Measurements from ENCODE around the gene AGBL1. TPM values are rescaled to one million over a fixed set of nuclear protein-coding genes. Genes with fewer than 3 reads are reported as not detected.

Gene AGBL1
- total RNA-seq, 8 experiments from 2014 or later: 0.05 to 0.38 (median 0.24) TPM; not detected in 1

- Histone ChIP-seq H3K27ac (no peak overlapping the region), H3K4me1 (replicated peaks in 1 of 2) (peaks cover 10 to 15% of the 10 kb centered on the region in 2 donors), H3K4me3 (no peak overlapping the region)
- 0 to 100% (median 50%) methylated on average over 1 to 3 of the region's 3 CpGs; no CpG with 5 or more reads in 2 of the 10 experiments for WGBS, 10 experiments
- in situ Hi-C loops (cut with MboI; ENCODE audit: low pct_unique_long_range_greater_than_20kb in 2 of 9, low sequenced_read_pairs in 9 of 9, unreplicated experiment in 9 of 9): no loop called here
- ATAC-seq (replicated peaks in 6 of 8): no peak
These were observed 675.2 kb downstream of the AGBL1 start for GRCh38 chr15:86754846-86755245.

DNA sequence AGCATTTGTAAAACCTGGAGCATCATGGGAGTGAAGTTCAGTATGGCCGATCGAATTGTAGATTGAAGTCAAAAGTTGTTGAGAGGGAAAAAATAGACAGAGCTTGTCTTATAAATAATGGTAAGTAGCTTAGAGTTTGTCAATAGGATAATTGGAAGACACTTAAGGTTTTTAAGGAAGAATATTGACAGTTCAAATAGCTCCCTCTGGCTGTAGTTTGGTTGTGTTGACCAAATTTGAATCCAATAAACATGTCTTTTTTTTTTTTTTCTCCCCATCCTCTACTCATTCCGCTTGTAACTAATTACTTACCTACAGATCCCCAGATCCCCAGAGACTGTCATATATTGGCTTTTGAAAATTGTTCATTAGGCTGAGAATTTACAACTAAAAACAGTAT lies 677.0 kb downstream of the AGBL1 start:
- no peak for ATAC-seq (replicated peaks in 6 of 8)
- peaks cover 23 to 25% of the 10 kb centered on the region in 2 donors for H3K4me1 ChIP-seq (replicated peaks in 1 of 2)
- 8 to 95% (median 81%) methylated on average over 1 to 3 of the region's 3 CpGs for WGBS, 10 experiments
- in situ Hi-C loops (cut with MboI; ENCODE audit: low pct_unique_long_range_greater_than_20kb in 2 of 9, low sequenced_read_pairs in 9 of 9, unreplicated experiment in 9 of 9): no loop called here
- no peak overlapping the region for H3K27ac ChIP-seq
- H3K4me3 ChIP-seq: no peak overlapping the region

GRCh38 chr15:86759800-86760523 lies 680.3 kb downstream of the AGBL1 start:
- Histone ChIP-seq H3K4me1 (replicated peaks in 1 of 2) (peaks cover 19 to 25% of the 10 kb centered on the region in 2 donors), H3K27ac (no peak overlapping the region), H3K4me3 (no peak overlapping the region)
- peak in 5 of 8 experiments; percentile 87 to 93 (median 90) for ATAC-seq (replicated peaks in 6 of 8)
- 0 to 63% (median 6%) methylated on average over 1 to 5 of the region's 5 CpGs; no CpG with 5 or more reads in 1 of the 10 experiments for WGBS, 10 experiments
- in situ Hi-C loops (cut with MboI; ENCODE audit: low pct_unique_long_range_greater_than_20kb in 2 of 9, low sequenced_read_pairs in 9 of 9, unreplicated experiment in 9 of 9): no loop called here

GRCh38 chr15:86762874-86763273 lies 683.2 kb downstream of the AGBL1 start:
- in situ Hi-C loops (cut with MboI; ENCODE audit: low pct_unique_long_range_greater_than_20kb in 2 of 9, low sequenced_read_pairs in 9 of 9, unreplicated experiment in 9 of 9): no loop called here
- no peak for ATAC-seq (replicated peaks in 6 of 8)
- Histone ChIP-seq H3K4me1 (replicated peaks in 1 of 2) (peaks cover 30 to 39% of the 10 kb centered on the region in 2 donors), H3K27ac (no peak overlapping the region), H3K4me3 (no peak overlapping the region)
- 0 to 100% (median 60%) methylated on average over 1 to 2 of the region's 2 CpGs; no CpG with 5 or more reads in 5 of the 10 experiments for WGBS, 10 experiments

DNA sequence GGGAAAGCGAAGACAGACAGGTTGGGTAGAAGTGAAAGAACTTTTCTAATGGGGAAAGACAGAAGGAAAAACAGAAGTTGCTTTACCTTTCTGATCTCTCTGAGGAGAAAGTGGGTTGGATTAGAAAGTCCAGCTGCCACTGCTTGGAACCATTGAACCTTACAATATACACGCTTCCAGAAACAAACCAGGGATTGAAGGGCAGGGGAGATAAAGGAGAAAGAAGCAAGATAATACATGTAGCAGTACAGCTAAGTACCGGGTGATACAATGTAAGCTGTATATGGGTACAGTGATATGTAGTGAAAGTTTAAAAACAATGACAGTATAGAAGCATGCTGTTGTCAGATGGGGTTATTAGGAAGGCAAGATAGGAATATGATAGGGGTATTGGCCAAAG lies 684.4 kb downstream of the AGBL1 start:
- peaks cover 35 to 45% of the 10 kb centered on the region in 2 donors for H3K4me1 ChIP-seq (replicated peaks in 1 of 2)
- no peak for ATAC-seq (replicated peaks in 6 of 8)
- 0 to 100% (median 83%) methylated on average over 1 to 3 of the region's 3 CpGs for WGBS, 10 experiments
- in situ Hi-C loops (cut with MboI; ENCODE audit: low pct_unique_long_range_greater_than_20kb in 2 of 9, low sequenced_read_pairs in 9 of 9, unreplicated experiment in 9 of 9): no loop called here
- no peak overlapping the region for H3K4me3 ChIP-seq
- H3K27ac ChIP-seq: no peak overlapping the region

- ATAC-seq (replicated peaks in 6 of 8): peak in 1 of 8 experiments; percentile 27
- Histone ChIP-seq H3K4me1 (replicated peaks in 1 of 2) (peaks cover 25 to 36% of the 10 kb centered on the region in 2 donors), H3K27ac (no peak overlapping the region), H3K4me3 (no peak overlapping the region)
- 0 to 77% (median 29%) methylated on average over 1 to 5 of the region's 5 CpGs; no CpG with 5 or more reads in 2 of the 10 experiments for WGBS, 10 experiments
- in situ Hi-C loops (cut with MboI; ENCODE audit: low pct_unique_long_range_greater_than_20kb in 2 of 9, low sequenced_read_pairs in 9 of 9, unreplicated experiment in 9 of 9): no loop called here
These were observed 685.6 kb downstream of the AGBL1 start for GRCh38 chr15:86765281-86765680.

GRCh38 chr15:86772369-86773059 lies 692.8 kb downstream of the AGBL1 start:
- peak in 1 of 8 experiments; percentile 31 for ATAC-seq (replicated peaks in 6 of 8)
- Histone ChIP-seq H3K4me1 (replicated peaks in 1 of 2) (peaks cover 17 to 33% of the 10 kb centered on the region in 2 donors), H3K4me3 (no peak overlapping the region), H3K27ac (no peak overlapping the region)
- 0 to 100% (median 86%) methylated on average over 1 to 3 of the region's 3 CpGs; no CpG with 5 or more reads in 1 of the 10 experiments for WGBS, 10 experiments
- in situ Hi-C loops (cut with MboI; ENCODE audit: low pct_unique_long_range_greater_than_20kb in 2 of 9, low sequenced_read_pairs in 9 of 9, unreplicated experiment in 9 of 9): no loop called here

DNA sequence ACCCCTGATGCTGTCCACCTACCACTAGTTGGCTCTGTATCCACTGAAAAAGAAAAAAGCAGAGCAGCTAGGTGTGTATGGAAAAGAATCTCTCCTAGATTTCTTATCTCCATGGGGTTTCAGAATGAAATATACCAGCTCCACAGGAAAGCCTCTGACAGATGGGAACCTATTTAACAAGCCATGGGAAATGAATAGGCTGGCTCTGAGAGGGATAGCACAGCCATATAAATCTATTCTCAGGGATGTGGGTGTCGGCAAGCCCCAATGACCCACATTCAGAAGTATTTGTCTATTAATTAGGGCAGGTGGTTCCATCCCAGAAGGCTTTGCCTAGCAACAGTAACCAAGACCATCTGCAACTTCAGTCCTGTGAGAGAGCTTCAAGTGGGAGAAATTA lies 694.1 kb downstream of the AGBL1 start:
- WGBS, 10 experiments: 0 to 25% (median 11%) methylated on average over 1 of the region's 1 CpG; no CpG with 5 or more reads in 7 of the 10 experiments
- Histone ChIP-seq H3K4me1 (replicated peaks in 1 of 2) (peaks cover 8 to 24% of the 10 kb centered on the region in 2 donors), H3K4me3 (no peak overlapping the region), H3K27ac (no peak overlapping the region)
- ATAC-seq (replicated peaks in 6 of 8): peak in 5 of 8 experiments; percentile 65 to 93 (median 91)
- in situ Hi-C loops (cut with MboI; ENCODE audit: low pct_unique_long_range_greater_than_20kb in 2 of 9, low sequenced_read_pairs in 9 of 9, unreplicated experiment in 9 of 9): no loop called here

DNA sequence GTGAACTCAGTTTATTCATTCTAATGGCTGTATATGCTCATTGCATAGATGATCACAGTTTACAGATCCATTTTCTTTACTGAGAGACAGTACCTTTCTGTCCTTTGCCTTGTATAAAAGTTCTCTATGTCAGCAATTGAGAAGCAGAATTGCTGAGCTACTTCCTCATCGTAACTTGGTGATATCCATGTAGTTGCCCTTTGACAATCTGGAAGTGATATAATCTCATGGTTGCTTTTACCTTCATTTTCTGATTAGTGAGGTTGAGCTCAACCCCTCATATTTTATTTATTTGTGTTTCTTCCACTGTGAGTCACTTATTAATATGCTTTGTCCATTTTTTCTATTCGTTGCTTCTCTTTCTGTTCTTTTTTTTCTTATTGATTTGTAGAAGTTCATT lies 696.5 kb downstream of the AGBL1 start:
- 0 to 100% (median 90%) methylated on average over 2 of the region's 2 CpGs for WGBS, 10 experiments
- H3K4me1 ChIP-seq (replicated peaks in 1 of 2): peaks cover 8 to 21% of the 10 kb centered on the region in 2 donors
- in situ Hi-C loops (cut with MboI; ENCODE audit: low pct_unique_long_range_greater_than_20kb in 2 of 9, low sequenced_read_pairs in 9 of 9, unreplicated experiment in 9 of 9): no loop called here
- H3K4me3 ChIP-seq: no peak overlapping the region
- H3K27ac ChIP-seq: no peak overlapping the region
- ATAC-seq (replicated peaks in 6 of 8): no peak

- in situ Hi-C loops (cut with MboI; ENCODE audit: low pct_unique_long_range_greater_than_20kb in 2 of 9, low sequenced_read_pairs in 9 of 9, unreplicated experiment in 9 of 9): no loop called here
- peaks cover 15 to 22% of the 10 kb centered on the region in 2 donors for H3K4me1 ChIP-seq (replicated peaks in 1 of 2)
- WGBS, 10 experiments: 0 to 100% (median 33%) methylated on average over 1 of the region's 1 CpG; no CpG with 5 or more reads in 5 of the 10 experiments
- peak in 3 of 8 experiments; percentile 50 to 79 (median 52) for ATAC-seq (replicated peaks in 6 of 8)
- H3K4me3 ChIP-seq: no peak overlapping the region
- H3K27ac ChIP-seq: no peak overlapping the region
These were observed 716.9 kb downstream of the AGBL1 start for GRCh38 chr15:86796521-86796920.

DNA sequence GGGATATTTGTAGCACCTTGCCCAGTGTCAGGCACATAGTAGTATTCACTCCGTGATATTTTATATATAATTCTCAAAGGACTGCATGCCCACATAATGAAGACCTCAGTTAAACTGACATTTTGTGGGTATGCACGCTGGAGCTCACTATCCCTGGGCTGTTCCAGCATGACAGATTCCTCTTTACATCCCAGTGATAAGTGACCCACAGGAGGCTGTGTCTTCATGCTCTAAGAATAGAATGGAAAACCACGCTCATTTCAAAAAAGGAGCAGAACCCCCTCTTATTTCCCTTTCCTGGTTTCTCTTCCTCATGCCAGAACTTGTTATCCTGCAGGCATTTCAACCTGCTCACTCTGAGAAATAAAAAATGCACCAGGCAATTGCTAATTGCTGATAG lies 717.5 kb downstream of the AGBL1 start:
- Histone ChIP-seq H3K4me1 (replicated peaks in 1 of 2) (peaks cover 15 to 22% of the 10 kb centered on the region in 2 donors), H3K27ac (peak overlapping the region in 1 of 2 donors; percentile 38), H3K4me3 (no peak overlapping the region)
- in situ Hi-C loops (cut with MboI; ENCODE audit: low pct_unique_long_range_greater_than_20kb in 2 of 9, low sequenced_read_pairs in 9 of 9, unreplicated experiment in 9 of 9): no loop called here
- peak in 3 of 8 experiments; percentile 41 to 48 (median 43) for ATAC-seq (replicated peaks in 6 of 8)
- 0 to 100% (median 71%) methylated on average over 1 to 3 of the region's 3 CpGs; no CpG with 5 or more reads in 1 of the 10 experiments for WGBS, 10 experiments

DNA sequence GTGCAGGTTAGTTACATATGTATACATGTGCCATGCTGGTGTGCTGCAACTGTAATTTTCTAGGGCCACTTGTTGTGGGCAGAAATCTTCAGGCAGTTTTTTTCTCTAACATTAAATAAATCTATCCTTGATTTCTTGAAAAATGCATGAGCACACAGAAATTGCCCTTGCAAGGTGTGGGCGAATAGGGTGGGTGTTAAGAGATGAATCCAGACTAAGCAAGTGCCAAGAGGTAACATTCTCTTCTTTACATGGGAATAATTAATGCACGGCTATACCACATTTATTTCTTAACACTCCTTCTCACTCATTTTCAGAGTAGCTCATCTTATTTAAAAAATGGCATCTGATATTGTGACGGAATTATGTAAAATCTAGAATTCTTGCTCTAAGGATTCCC lies 719.6 kb downstream of the AGBL1 start:
- no peak for ATAC-seq (replicated peaks in 6 of 8)
- 0 to 100% (median 81%) methylated on average over 1 to 3 of the region's 3 CpGs; no CpG with 5 or more reads in 2 of the 10 experiments for WGBS, 10 experiments
- in situ Hi-C loops (cut with MboI; ENCODE audit: low pct_unique_long_range_greater_than_20kb in 2 of 9, low sequenced_read_pairs in 9 of 9, unreplicated experiment in 9 of 9): no loop called here
- no peak overlapping the region for H3K4me3 ChIP-seq
- no peak overlapping the region for H3K27ac ChIP-seq
- H3K4me1 ChIP-seq (replicated peaks in 1 of 2): peaks cover 15 to 22% of the 10 kb centered on the region in 2 donors

GRCh38 chr15:86802244-86802643 lies 722.6 kb downstream of the AGBL1 start:
- in situ Hi-C loops (cut with MboI; ENCODE audit: low pct_unique_long_range_greater_than_20kb in 2 of 9, low sequenced_read_pairs in 9 of 9, unreplicated experiment in 9 of 9): no loop called here
- ATAC-seq (replicated peaks in 6 of 8): no peak
- 8 to 96% (median 48%) methylated on average over 2 to 3 of the region's 3 CpGs; no CpG with 5 or more reads in 2 of the 10 experiments for WGBS, 10 experiments
- H3K4me1 ChIP-seq (replicated peaks in 1 of 2): peaks cover 4 to 11% of the 10 kb centered on the region in 2 donors
- no peak overlapping the region for H3K4me3 ChIP-seq
- no peak overlapping the region for H3K27ac ChIP-seq
